HG02973 (cell line): ENCODE measurements around the gene JUNB.

Source experiments
- ATAC-seq: cut with Tn5 transposase; IDR thresholded peaks from one replicate; pipeline ENCODE4 v1.9.1; 2021; ENCODE audit warnings: moderate library complexity; ENCODE audit not compliant: unreplicated experiment

JUNB gene

DNA sequence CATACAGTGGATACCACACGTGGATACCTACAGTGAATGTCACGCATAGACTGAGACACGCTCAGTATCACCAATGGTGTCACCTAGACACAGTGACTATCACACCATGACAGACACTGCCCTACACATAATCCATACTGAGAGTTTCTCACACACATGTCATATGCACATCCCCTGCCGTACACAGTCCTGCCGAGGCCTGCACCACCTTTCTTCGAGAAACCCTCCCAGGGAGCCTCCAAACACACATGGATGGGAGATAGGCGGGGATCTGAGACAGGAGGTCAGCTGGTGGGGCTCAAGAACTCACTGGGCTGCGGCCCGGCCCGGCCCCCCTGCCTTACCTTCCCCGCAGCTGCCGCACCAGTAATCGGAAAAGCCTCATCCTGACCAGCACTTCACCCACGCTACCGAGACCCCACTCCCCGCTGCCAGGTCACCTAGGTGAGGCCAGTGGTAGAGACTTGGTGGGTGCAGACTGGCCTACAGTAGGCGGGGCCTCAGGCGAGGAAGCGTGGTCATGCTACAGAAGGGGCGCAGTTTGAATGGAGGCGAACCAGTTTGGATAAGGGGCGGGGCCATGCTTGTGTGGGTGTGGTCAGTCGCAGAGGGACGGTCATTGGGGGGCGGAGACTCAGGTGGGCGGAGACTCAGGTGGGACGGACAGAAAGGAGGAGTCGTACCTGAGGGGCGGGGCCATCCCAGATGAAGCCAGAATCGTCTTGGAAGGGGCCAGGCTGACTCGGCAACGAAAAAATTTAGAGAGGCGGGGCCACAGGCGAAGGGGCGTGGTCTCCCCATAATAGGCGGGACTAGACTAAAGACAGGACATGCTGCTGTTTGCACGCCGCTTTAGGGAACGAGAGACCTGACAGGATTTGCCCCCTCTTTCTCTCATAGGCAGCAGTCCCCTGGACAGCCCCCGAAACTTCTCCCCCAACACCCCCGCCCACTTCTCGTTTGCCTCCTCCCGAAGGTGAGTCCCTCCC lies 49.1 kb downstream of the JUNB start:
- no peak for ATAC-seq

- no peak for ATAC-seq
Measured at GRCh38 chr19:12841094-12841493, 49.8 kb downstream of the JUNB start.

- ATAC-seq, result no peak
Measured at GRCh38 chr19:12842511-12842910, 51.2 kb downstream of the JUNB start.
